PC-3 (cell line): ENCODE data around the gene SCARB1.

Source experiments
- EZH2 ChIP-seq: fragments of 300-600 bp; sonication (generic); IDR thresholded peaks from one replicate; pipeline ENCODE4 v1.6.1; 2017; ENCODE audit warnings: antibody characterized with exemption, mild to moderate bottlenecking, low read length; ENCODE audit not compliant: unreplicated experiment
- TF ChIP-seq, protein P1 (sequence below): fragments of 300-600 bp; sonication (generic); conservative IDR thresholded peaks from 2 replicates; pipeline ENCODE4 v1.5.1; 2017; ENCODE audit warnings: antibody characterized with exemption, low read depth, mild to moderate bottlenecking, low read length

DNA sequence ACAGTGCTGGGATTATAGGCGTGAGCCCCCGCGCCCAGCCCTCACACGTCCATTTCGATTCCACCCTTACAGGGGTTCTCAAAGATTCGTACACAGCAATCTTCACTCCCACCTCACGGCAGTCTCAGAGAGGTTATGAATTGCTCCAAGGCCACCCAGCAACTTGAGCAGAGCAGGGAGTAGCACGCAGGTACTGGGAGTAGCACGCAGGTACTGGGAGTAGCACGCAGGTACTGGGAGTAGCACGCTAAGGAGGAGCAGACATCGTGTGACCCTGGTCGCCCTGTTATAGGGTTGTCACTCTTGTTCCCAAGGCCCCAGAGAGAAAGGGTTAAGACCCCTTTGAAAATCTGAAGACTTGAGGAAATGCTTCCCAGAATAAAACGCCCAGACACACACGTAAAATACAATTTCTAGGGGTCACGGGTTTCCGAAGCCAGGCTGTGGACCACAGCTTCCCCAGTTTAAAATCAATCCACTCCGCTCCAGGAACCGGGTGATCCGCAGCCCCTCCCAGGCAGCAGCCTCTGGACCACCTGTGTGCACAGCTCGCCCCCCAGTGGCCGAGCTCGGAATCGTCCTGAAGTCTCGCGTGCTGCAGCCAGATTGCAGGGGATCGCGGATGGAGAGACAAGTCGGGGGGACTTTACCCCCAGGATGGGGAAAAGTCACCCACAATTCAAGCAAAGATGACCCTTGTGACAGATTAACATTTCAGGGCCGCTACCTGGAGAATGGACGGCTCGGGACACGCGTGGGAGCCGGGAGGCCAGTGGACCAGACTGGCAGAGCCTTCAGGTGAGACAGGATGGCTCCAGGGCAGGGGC is 92.0 kb downstream of the SCARB1 start:
- no peak for TF ChIP-seq EZH2
- TF ChIP-seq, protein P1, sequence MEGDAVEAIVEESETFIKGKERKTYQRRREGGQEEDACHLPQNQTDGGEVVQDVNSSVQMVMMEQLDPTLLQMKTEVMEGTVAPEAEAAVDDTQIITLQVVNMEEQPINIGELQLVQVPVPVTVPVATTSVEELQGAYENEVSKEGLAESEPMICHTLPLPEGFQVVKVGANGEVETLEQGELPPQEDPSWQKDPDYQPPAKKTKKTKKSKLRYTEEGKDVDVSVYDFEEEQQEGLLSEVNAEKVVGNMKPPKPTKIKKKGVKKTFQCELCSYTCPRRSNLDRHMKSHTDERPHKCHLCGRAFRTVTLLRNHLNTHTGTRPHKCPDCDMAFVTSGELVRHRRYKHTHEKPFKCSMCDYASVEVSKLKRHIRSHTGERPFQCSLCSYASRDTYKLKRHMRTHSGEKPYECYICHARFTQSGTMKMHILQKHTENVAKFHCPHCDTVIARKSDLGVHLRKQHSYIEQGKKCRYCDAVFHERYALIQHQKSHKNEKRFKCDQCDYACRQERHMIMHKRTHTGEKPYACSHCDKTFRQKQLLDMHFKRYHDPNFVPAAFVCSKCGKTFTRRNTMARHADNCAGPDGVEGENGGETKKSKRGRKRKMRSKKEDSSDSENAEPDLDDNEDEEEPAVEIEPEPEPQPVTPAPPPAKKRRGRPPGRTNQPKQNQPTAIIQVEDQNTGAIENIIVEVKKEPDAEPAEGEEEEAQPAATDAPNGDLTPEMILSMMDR: peak; percentile 99
